SH-SY5Y (cell line): Measurements from ENCODE around the gene PNPLA3.

Experiments used
- GATA2 ChIP-seq: IDR thresholded peaks from 2 replicates; pipeline ENCODE4 v1.6.1; 2011; ENCODE audit warnings: mild to moderate bottlenecking, low read depth, low read length
- GATA3 ChIP-seq: IDR thresholded peaks from 2 replicates; pipeline ENCODE4 v1.6.1; 2011; ENCODE audit warnings: low read depth, mild to moderate bottlenecking, low read length, moderate library complexity

DNA sequence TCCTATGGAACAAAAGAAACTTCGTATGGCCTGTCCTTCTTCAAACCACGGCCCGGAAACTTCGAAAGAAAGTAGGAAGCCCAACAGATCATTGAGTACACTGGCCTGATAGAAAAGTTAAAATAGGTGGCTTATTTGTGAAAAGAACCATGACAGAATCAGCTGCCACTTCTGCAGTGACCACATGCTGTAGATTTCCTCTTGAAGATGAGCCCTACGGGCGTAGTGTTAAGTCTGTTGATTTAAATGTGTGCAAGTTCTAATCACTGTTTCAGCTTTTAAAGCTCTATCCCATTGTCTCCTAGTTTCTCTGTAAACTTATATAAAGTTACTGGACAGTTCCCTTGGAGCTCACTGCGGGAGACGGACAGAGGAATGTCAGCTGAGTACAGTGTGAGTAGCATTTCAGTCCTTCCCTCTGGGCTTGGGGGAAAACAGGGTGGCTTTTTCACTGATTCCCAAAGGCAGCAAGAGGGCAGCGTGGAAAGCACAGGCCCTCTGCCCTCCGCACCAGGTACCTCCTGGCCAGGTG lies 49.4 kb downstream of the PNPLA3 start:
- TF ChIP-seq GATA2 (no peak), GATA3 (no peak)
